Neural progenitor cell (in vitro differentiated cells): Measurements from ENCODE around the gene IGFBP6. TPM values are rescaled to one million over a fixed set of nuclear protein-coding genes. Genes with fewer than 3 reads are reported as not detected.
A peak's percentile ranks its signal among the peaks of the same experiment; 100 is the strongest.

Experiments used
- DNase-seq: peaks from one replicate; pipeline ENCODE4 v3.0.0-alpha.2; 2016; ENCODE audit warnings: low spot score
- H2AFZ ChIP-seq: fragments of 200-600 bp; sonication (generic); replicated peaks from 2 replicates; pipeline ENCODE4 v1.6.1; 2016; ENCODE audit warnings: antibody characterized with exemption
- H3F3A ChIP-seq: fragments of 200-600 bp; sonication (generic); 2 replicates; pipeline ENCODE4 v1.6.1; 2016; ENCODE audit warnings: antibody characterized with exemption, low read depth
- H3K27ac ChIP-seq: fragments of 200-600 bp; sonication (generic); 2 replicates; pipeline ENCODE4 v1.5.1; 2016; ENCODE audit warnings: mild to moderate bottlenecking
- H3K27me3 ChIP-seq: fragments of 200-600 bp; sonication (generic); 2 replicates; pipeline ENCODE4 v1.6.1; 2016; ENCODE audit warnings: mild to moderate bottlenecking, moderate library complexity
- H3K36me3 ChIP-seq: fragments of 200-600 bp; sonication (generic); 2 replicates; pipeline ENCODE4 v1.5.1; 2016
- H3K4me1 ChIP-seq: fragments of 200-600 bp; sonication (generic); 2 replicates; pipeline ENCODE4 v1.6.1; 2016; ENCODE audit warnings: mixed run types
- H3K4me2 ChIP-seq: fragments of 200-600 bp; sonication (generic); 2 replicates; pipeline ENCODE4 v1.6.1; 2016
- H3K4me3 ChIP-seq: fragments of 200-600 bp; sonication (generic); 2 replicates; pipeline ENCODE4 v1.5.1; 2016
- H3K79me2 ChIP-seq: fragments of 200-600 bp; sonication (generic); 2 replicates; pipeline ENCODE4 v1.6.1; 2016; ENCODE audit warnings: low read depth
- H3K9ac ChIP-seq: fragments of 200-600 bp; sonication (generic); 2 replicates; pipeline ENCODE4 v1.6.1; 2016
- H3K9me3 ChIP-seq: fragments of 200-600 bp; sonication (generic); 2 replicates; pipeline ENCODE4 v1.5.1; 2016; ENCODE audit warnings: low read depth
- H4K20me1 ChIP-seq: fragments of 200-600 bp; sonication (generic); 2 replicates; pipeline ENCODE4 v1.6.1; 2016; ENCODE audit warnings: low read depth
- H3K27ac Mint-ChIP-seq: 3 replicates; pipeline ENCODE4 v1.8.0; 2021; ENCODE audit warnings: mixed read lengths
- H3K27me3 Mint-ChIP-seq: 2 replicates; pipeline ENCODE4 v1.8.0; 2022; ENCODE audit warnings: low read depth, mild to moderate bottlenecking, inconsistent platforms, moderate library complexity, mixed read lengths; ENCODE audit not compliant: insufficient read depth
- H3K36me3 Mint-ChIP-seq: 3 replicates; pipeline ENCODE4 v1.8.0; 2021; ENCODE audit warnings: mixed read lengths
- H3K4me1 Mint-ChIP-seq: 3 replicates; pipeline ENCODE4 v1.8.0; 2021; ENCODE audit warnings: mixed read lengths
- H3K4me3 Mint-ChIP-seq: 3 replicates; pipeline ENCODE4 v1.8.0; 2021; ENCODE audit warnings: mild to moderate bottlenecking, moderate library complexity, mixed read lengths
- H3K9me3 Mint-ChIP-seq: 3 replicates; pipeline ENCODE4 v1.8.0; 2020; ENCODE audit warnings: mixed read lengths
- CTCF ChIP-seq: fragments of 200-600 bp; sonication (generic); IDR thresholded peaks from 2 replicates; pipeline ENCODE4 v1.5.1; 2017; ENCODE audit warnings: antibody characterized with exemption, mild to moderate bottlenecking
- EZH2 ChIP-seq: fragments of 200-600 bp; sonication (generic); IDR thresholded peaks from 2 replicates; pipeline ENCODE4 v1.6.1; 2017; ENCODE audit warnings: antibody characterized with exemption, mild to moderate bottlenecking, moderate library complexity
- EZH2phosphoT487 ChIP-seq: fragments of 200-600 bp; sonication (generic); IDR thresholded peaks from 2 replicates; pipeline ENCODE4 v1.6.1; 2017; ENCODE audit warnings: antibody characterized with exemption
- total RNA-seq: library from RNA; depleted of rRNA; stranded (reverse); fragments of >200 nt; gene quantifications from 2 replicates; pipeline ENCODE4 v1.2.3, GENCODE V29; 2015; ENCODE audit warnings: low replicate concordance

Gene IGFBP6
- total RNA-seq, 1 donor from 2014 or later = 2.6 TPM

GRCh38 chr12:53065975-53066931 is 31.2 kb upstream of the IGFBP6 start:
- Histone ChIP-seq H3K27me3 (no peaks in the 10 kb centered on the region), H3K36me3 (no peaks in the 10 kb centered on the region), H3F3A (peaks cover 3% of the 10 kb centered on the region), H3K4me1 (peaks cover 4% of the 10 kb centered on the region), H3K9ac (no peak overlapping the region), H4K20me1 (peaks cover 6% of the 10 kb centered on the region), H3K79me2 (no peaks in the 10 kb centered on the region), H3K27ac (no peak overlapping the region), H3K4me3 (no peak overlapping the region), H3K4me2 (no peak overlapping the region), H2AFZ (no peak overlapping the region), H3K9me3 (no peaks in the 10 kb centered on the region)
- H3K4me3 Mint-ChIP-seq = no peak overlapping the region
- peaks cover 19% of the 10 kb centered on the region for H3K4me1 Mint-ChIP-seq
- TF ChIP-seq CTCF = peak; percentile 87
- no peak for TF ChIP-seq EZH2
- peak; percentile 88 for DNase-seq
- no peaks in the 10 kb centered on the region for H3K36me3 Mint-ChIP-seq
- no peaks in the 10 kb centered on the region for H3K9me3 Mint-ChIP-seq
- H3K27ac Mint-ChIP-seq = no peak overlapping the region
- H3K27me3 Mint-ChIP-seq = peaks cover 8% of the 10 kb centered on the region

- H3K9me3 ChIP-seq = no peaks in the 10 kb centered on the region
- Mint-ChIP-seq H3K4me1 (peaks cover 27% of the 10 kb centered on the region), H3K27me3 (peaks cover 8% of the 10 kb centered on the region), H3K36me3 (no peaks in the 10 kb centered on the region), H3K9me3 (no peaks in the 10 kb centered on the region), H3K4me3 (no peak overlapping the region), H3K27ac (no peak overlapping the region)
- TF ChIP-seq EZH2phosphoT487 (no peak), CTCF (no peak), EZH2 (no peak)
- no peak overlapping the region for H3K9ac ChIP-seq
- H3K27ac ChIP-seq = no peak overlapping the region
- no peaks in the 10 kb centered on the region for H3K36me3 ChIP-seq
- peaks cover 12% of the 10 kb centered on the region for H3K4me1 ChIP-seq
- peaks cover 9% of the 10 kb centered on the region for H3F3A ChIP-seq
- H3K4me3 ChIP-seq = no peak overlapping the region
- DNase-seq = no peak
- H4K20me1 ChIP-seq = peaks cover 16% of the 10 kb centered on the region
- no peaks in the 10 kb centered on the region for H3K27me3 ChIP-seq
- no peaks in the 10 kb centered on the region for H3K79me2 ChIP-seq
- no peak overlapping the region for H2AFZ ChIP-seq
- no peak overlapping the region for H3K4me2 ChIP-seq
Measured at GRCh38 chr12:53067074-53067992, 30.1 kb upstream of the IGFBP6 start.

GRCh38 chr12:53067993-53068770 is 29.3 kb upstream of the IGFBP6 start:
- peaks cover 5% of the 10 kb centered on the region for H3K36me3 Mint-ChIP-seq
- Histone ChIP-seq H3K36me3 (no peaks in the 10 kb centered on the region), H3K4me1 (peaks cover 19% of the 10 kb centered on the region)

More at GRCh38 chr12:53067993-53068770, 29.3 kb upstream of the IGFBP6 start:
- no peak overlapping the region for H3K27ac ChIP-seq
- H3F3A ChIP-seq = peaks cover 16% of the 10 kb centered on the region
- no peak overlapping the region for H3K4me3 Mint-ChIP-seq
- H3K27me3 Mint-ChIP-seq = peaks cover 8% of the 10 kb centered on the region
- no peaks in the 10 kb centered on the region for H3K9me3 Mint-ChIP-seq
- DNase-seq = no peak
- no peaks in the 10 kb centered on the region for H3K9me3 ChIP-seq
- no peak overlapping the region for H2AFZ ChIP-seq
- no peak overlapping the region for H3K4me2 ChIP-seq
- H3K4me3 ChIP-seq = no peak overlapping the region
- H3K4me1 Mint-ChIP-seq = peaks cover 34% of the 10 kb centered on the region
- no peak overlapping the region for H3K27ac Mint-ChIP-seq
- H3K79me2 ChIP-seq = no peaks in the 10 kb centered on the region
- no peak overlapping the region for H3K9ac ChIP-seq
- H3K27me3 ChIP-seq = no peaks in the 10 kb centered on the region
- TF ChIP-seq EZH2 (no peak), EZH2phosphoT487 (no peak), CTCF (no peak)
- H4K20me1 ChIP-seq = peaks cover 22% of the 10 kb centered on the region
